Measurements from ENCODE around the gene ADGRB3.
"Not testable (repeated sequence)": the region's sequence is repeated elsewhere in the genome, so short reads cannot be mapped to it uniquely, and the experiment has no call there.

The ADGRB3 gene

DNA sequence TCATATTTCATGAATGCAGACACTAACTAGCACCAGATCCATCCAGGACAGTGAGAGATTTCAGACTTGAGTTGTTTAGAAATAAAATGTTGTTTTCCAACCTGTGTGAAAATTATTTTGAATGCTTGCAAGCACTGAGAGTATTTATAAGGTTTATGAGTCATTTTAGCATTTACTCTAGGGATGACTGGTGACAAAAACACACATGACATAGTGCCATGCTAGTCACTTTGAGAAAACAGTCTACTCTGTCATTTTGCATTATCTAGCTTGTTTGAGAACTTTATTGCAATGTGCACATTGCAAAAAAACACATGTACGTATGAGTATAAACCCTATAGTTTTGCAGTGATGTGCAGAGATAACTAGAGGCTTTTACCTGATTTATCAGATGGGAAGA is 705.1 kb downstream of the ADGRB3 start:
- DNase-seq (ENCODE audit: low read depth): no peak

DNA sequence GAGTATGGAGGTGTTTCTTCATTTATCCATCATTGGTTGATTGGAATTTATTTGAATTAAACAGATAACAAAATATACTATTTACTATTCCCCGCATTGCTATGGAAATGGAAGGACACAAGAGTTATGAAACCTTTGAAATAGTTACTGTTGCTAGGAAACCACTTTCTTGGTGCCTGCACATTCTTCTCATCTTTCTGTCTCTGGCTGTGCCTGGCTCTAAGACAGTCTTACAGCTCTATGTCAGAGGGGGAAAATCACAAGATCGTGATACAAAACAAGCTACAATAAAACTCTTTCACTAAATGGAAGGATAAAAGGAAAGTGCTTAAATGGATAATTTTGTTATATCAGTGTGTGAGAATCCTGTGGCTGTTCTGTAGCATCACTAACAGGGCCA is 708.8 kb downstream of the ADGRB3 start:
- DNase-seq (ENCODE audit: low read depth): no peak

DNA sequence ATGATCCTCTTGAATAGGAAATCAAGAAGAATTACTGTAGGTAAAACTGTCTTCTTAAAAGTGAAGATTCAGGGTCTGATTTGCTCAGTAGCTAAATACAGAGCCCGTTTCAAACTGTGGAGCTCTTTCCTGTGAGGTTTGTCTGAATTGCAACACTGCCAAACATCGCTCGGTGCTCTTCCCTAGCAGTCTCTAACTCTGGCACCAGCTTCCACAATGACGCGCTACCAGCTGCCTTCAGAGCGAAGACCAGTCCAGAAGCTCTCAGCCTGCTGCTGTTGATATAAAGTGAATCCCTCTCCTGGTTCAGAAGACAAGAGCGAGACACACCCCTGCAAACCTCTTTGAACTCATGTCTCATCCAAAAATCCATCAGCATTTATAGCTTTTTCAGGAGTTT is 714.7 kb downstream of the ADGRB3 start:
- DNase-seq (ENCODE audit: low read depth): no peak

DNA sequence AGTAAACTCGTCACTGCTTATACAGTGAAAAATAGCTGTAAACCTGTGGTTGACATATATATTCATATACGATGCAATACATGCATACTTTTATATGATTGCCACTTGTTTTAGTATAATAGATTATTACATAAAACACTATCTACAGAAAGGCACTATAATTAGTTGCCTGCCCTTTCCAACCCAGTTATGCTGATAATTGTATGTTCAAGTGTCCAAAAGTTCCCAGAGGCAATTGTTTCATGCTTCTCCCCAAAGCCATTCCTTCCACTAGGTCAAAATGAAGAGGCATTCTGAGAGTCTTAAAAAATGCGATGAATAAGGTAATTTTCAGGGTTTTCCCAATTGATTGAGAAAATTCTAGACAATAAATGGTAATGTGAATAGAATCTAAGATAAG is 727.1 kb downstream of the ADGRB3 start:
- DNase-seq (ENCODE audit: low read depth): no peak

DNA sequence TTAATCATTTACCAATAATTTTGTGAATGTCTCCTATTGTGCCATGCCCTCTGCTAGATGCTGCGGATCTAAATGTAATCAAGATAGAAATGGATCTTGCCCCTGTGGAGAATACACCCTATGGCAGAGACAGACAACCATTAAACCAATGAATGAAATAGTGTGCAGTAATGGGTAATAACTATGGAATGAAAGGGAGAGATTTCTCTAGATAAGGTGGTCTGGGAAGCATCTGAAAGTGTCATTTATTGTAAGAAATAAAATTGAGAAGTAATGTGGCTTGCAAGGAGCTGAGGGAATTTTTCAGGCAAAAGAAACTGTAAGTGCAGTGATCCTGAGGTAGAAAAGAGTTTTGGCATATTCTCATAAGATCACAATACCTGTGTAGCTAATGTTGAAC is 731.7 kb downstream of the ADGRB3 start:
- no peak for DNase-seq (ENCODE audit: low read depth)

DNA sequence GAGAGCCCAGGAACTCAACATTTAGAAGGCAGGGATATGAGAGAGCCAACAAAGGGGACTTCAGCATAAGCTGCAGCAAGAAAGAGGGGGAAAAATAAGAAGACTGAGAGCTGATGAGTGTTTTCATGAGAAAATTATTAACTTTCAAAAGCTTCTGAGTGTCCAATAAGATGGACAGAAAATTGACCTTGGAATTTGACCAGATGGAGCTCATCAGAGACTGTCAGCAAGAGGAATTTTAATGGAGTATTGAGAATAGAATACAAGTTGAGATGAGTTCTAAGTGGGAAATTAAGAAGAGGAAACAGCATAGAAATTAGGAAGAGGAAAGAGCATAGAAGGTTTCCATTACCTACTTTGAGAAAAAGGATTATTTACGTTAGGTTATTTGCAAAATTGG is 733.5 kb downstream of the ADGRB3 start:
- DNase-seq (ENCODE audit: low read depth): no peak

DNA sequence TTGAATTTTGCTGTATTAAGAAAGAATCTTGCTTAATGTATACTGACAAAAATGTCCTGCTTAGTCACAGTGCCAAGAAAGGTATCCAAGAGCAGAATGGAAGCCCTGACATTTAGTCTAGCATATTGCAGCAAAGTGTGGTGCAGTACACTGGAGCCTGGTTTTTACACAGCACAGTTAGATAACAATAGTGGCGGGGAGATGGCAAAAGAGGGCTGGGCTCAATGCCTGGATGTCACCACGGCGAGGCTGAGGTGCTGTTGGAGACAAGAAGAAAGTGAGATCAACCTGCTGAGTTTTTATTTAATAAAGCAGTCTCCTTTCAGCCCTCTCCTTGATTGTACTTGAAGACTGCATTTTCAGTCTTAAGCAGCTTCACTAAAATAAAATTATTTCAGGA is 735.7 kb downstream of the ADGRB3 start:
- no peak for DNase-seq (ENCODE audit: low read depth)

DNA sequence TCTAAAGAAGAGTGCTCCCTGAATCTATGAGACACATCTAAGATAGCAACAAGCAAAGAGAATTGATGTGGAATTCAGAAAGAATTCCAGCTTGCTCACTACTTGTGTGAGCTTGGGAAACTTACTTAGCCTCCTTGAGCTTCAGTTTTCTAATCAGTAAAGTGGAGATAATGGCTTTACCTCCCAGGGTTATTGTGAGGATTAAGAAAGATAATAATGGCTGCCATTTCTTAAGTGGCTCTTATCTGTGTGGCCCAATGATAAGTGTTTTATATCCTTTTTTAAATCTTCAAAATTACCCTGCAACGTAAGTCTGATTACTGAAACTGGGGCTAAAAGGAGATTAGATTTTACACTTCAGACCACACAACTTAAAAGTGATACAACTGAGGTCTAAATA is 743.2 kb downstream of the ADGRB3 start:
- no peak for DNase-seq (ENCODE audit: low read depth)

DNA sequence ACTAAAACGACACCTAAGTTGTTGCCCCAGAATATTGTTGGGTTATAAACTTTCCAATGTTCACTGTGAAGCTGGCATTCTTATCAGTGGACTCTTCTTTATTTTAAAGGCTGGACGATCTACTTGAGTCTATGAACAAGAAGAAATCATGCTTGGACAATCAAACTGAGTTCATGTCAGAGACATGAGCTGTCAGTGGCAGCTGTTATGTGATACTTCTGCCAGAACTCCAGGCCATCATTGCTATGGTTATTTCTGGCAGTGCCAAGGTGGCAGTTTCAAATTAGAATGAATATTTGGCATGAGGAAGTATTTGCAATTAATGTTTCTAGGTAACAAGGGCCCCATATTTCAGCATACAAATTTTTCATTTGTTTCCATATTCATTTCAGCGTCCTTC is 744.4 kb downstream of the ADGRB3 start:
- no peak for DNase-seq (ENCODE audit: low read depth)

DNA sequence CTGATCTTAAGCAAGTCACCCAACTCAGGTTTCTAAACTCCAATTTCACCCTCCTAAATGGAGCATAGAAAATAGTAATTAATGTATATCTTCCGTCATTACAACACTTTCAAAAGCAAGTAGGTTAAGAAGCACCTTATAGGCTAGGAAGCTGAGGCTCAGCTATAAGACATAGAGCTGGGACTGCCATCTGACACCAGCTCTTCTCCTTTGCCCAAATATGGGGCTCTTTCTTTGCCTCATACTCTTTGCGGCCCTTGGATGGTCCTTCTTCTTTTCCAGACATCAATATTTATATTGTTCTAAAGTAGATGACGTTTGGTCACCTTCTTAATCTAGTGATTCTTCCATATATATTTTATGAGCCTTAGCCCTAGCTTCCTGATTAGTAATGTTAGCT is 748.5 kb downstream of the ADGRB3 start:
- DNase-seq (ENCODE audit: low read depth): no peak

DNA sequence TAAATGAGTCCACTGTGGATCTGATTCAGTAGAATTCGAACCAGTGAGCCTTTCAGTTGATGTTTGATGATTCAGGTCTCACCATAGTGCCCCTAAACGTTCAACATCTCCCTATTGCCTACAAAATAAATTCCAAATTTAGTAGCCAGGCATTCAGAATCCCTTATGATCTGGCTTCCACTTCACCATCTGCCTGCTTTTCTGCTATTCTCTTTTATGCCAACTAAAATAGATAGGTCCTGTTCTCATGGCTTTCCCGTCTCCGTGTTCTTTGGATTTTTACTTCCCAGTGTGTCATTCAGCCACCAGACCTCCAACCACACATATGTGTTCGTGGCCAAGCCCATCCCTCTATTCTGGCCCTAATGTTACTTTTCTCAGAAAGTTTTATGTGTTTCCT is 751.3 kb downstream of the ADGRB3 start:
- DNase-seq (ENCODE audit: low read depth): no peak

DNA sequence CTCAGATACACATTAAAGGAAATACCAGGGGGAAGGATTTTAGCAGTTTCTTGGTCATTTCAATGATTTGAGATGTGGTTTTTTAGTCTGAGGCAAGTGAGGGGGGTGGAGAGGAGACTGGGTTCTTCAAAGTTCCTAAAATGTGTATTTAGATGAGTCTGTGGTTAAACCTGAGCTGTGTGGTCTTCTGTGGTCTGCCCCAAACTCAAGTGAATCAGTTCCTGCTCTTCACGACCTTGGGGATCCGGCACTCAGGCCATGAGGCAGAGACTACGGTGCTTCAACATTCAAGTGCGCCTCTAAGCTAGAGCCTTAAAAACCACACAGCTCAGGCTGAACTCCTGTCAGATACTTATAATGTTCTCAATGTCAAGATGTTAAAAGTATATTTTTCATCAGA is 755.0 kb downstream of the ADGRB3 start:
- DNase-seq (ENCODE audit: low read depth): no peak

DNA sequence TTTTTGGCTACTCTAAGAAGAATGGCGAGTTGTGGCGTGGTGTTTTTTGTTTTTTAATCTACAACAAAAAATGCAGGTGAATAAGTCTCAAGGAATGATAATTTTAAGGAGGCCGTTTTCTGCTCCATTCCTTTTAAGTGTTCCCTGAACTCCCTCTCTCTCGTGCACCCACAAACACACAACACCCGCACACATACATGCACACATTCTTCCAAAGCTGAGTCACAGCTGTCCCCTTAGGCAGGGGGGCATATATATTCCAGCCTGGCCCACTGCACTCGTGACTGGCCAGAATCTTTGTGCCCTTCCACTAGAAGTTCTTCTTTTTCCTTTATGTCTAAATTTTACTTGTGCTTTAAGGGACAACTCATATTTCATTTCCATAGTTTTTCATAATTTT is 756.0 kb downstream of the ADGRB3 start:
- DNase-seq (ENCODE audit: low read depth): no peak

DNA sequence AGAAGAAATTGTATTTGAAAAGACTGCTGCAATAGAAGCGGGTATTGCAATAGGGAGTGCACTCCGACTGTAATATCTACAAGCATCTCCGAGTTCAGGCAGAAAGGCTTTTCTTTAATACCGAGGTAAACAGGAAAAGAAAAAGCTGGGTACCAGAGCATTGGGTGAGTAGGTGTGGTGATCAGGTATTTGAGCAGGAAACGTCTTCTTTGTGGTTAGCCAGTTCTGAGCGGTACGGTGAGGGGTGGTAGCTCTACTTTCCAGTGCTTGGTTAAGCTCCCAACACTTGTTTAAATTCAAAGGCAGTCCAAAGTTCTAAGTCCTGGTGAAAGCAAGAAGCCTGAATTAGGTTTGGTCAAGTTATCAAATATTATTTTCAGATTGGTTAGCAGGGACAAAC is 757.7 kb downstream of the ADGRB3 start:
- no peak for DNase-seq (ENCODE audit: low read depth)

DNA sequence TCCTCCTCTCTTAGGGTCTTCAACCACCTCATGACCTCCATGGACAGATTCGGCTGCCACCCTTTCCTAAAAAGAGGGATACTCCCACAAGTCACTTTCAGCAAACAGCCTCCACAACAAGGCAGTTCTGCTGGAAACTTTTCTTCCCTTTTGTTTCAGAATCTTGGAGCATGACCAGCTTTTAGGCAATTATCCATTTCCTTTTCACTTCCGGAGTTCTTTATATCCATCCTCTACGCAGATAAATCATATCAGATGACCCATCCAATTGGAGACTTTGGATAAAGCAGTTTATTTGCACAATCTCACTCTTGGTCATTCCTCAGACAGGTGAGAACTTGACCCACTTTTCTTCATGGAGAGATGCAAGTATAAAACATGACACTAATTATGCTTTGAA is 763.2 kb downstream of the ADGRB3 start:
- no peak for DNase-seq (ENCODE audit: low read depth)

DNA sequence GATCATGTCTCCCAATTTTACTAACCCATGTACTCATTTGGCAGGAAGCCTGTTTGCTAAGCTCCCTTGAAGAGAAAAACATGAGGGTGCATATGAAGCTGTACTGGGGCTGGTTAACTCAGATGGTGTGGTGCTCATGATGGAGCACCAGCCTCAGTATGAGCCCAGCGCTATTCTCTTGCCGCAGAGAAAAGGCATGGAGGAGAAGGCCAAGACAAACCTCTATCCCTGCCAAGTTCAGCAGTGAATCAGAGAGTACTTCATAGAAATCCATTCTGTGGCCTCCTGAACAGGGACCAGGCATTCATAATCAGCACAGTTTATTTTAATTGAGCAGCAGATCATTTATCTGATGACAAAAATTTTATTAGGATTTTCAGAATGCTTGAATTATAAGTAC is 763.6 kb downstream of the ADGRB3 start:
- no peak for DNase-seq (ENCODE audit: low read depth)

DNA sequence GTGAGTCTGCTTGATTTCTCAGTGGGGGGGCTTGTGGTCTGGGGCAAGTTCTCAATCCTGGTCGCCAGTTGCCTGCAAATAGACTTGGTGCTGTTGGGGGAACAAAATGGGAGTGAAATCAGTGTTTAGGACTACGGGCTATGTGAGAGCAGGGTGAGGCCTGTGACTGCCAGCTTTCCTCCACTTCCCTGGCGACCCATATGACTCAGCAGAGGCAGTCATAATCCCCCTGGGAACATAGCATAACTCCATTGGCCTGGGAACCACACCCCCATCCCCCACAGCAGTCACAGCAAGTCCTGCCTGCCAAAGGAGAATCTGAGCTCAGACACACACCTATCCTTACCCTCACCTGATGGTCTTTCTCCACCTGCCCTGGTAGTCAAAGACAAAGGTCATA is 773.8 kb downstream of the ADGRB3 start:
- no peak for DNase-seq (ENCODE audit: low read depth)

DNA sequence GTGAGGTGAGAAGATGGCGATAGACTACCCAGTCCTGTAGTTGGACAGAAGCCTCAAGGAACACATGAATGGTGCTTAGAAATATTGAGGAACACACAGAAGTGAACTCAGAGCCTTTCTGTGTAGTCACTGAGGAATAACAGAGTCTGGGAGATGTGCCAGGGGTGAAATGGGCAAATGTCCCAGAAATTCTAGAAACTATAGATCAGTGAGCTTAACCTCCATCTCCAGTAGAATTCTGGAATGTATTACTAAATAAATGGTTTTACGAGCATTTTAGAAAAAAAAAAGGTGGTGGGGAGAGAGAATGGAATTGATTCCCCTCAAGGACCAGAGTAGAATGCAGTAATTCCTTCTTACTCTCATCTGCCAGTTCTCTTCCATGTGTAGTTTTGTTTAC is 781.7 kb downstream of the ADGRB3 start:
- DNase-seq (ENCODE audit: low read depth): no peak

DNA sequence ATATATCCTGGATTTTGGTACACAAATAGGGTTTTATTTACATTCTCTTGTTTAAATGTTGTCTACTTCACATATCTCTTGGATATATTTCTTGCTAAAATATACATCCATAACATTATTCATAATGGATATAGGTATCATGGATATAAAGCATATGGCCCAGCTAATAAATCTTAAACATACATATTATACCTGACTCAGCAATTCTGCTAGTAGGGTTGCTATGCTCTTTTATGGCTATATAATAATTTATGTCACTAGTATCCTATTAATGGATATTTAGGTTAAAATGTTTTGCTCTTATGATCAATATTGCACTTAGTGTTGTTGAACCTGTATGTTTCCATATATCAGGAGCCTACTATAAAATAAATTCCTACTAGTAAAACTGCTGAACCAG is 786.2 kb downstream of the ADGRB3 start:
- DNase-seq (ENCODE audit: low read depth): no peak

DNA sequence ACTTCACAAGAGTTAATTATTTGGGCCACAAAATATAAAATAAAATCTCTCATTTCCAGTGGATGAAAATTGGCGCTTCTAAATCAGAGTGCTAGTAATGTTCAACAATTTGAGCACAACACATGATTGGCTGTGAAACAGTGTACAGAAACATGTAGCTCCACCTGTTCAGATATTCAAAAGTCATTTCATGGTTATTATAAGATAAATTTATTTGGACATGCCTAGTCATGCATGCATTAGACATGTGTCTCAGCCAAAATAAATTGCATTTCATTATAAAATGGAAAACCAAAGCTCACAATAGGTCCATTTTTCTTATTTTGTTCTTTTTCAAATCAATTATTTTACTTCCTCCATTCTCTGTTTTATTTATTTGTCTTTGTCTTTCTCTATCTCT is 786.9 kb downstream of the ADGRB3 start:
- no peak for DNase-seq (ENCODE audit: low read depth)

DNA sequence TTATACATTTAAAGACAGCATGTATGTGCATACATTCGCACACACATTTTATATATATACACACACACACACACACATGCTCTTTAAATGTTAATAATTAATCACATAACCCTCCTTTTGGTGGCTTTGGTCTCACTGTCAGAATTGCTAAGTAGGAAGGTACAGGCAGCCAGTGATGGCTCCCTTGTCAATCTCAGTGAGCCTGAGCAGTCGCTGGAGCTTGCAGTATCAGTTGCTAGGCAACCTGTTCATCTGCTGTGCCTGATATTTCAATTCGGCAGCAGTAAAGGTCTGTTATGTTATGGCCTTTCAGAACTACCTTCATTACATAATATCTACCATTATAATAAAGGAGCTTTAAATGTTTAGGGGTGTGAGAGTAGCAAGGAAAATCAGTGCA is 787.4 kb downstream of the ADGRB3 start:
- no peak for DNase-seq (ENCODE audit: low read depth)

DNA sequence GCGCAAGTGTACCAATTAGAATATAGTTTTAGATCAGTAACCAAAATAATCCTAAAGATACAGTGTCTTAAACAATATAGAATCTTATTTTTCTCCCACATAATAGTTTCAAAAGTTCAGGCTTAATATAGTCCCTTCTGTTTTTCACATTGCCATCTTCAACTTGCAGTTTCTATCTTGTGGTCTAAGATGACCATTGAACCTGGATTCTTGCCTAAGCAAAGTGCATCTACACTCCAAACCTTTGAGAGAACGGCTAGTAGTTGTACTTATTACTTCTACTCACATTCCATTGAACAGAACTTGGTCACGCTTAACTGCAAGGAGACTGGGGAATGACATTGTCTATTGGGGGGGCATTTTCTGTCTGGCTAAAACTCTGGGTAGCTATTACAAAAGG is 788.7 kb downstream of the ADGRB3 start:
- no peak for DNase-seq (ENCODE audit: low read depth)

DNA sequence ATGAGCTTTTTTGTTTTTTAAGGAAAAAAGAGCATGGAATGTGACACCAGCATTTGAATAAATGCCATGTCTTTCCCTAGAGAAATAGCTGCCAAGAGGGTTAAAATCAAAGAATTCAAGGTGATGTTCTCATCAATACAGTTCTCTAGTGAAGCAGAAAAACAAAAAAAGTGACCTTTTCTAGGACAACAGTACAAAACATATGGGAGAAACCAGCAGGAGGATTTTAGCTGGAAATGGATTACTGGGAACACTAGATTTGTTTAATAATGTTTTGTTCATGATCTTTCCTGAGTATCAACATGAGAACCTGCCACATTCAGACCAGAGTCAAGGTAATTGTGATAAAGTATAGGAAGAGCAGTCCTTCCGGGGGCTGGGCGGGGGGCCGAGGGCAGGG is 789.5 kb downstream of the ADGRB3 start:
- no peak for DNase-seq (ENCODE audit: low read depth)

DNA sequence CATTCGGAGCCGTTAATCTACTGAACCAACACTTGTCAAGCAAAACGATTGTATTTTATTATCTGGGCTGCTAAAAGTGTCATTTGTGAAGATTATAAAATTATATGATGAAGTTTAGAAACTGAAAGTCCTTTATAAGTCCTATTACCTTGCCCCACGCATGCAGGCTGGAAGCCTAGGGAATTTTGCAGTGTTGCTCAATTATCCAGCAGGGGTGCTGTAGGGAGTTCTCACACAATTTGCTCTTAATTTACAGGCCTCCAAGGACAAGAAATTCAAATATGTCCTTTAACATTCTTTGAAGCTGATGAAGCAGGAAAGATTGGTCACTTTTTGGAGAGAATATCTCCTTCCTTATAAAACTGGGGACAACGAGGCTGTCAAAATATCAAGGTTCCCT is 792.8 kb downstream of the ADGRB3 start:
- DNase-seq (ENCODE audit: low read depth): no peak

DNA sequence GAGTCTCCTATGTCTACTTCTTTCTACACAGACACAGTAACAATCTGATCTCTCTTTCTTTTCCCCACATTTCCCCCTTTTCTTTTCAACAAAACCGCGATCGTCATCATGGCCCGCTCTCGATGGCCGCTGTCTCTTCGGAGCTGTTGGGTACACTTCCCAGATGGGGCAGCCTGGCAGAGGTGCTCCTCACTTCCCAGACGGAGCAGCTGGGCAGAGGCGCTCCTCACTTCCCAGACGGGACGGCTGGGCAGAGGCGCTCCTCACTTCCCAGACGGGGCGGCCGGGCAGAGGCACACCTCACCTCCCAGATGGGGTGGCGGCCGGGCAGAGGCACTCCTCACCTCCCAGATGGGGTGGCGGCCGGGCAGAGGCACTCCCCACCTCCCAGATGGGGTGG is 797.1 kb downstream of the ADGRB3 start:
- DNase-seq (ENCODE audit: low read depth): not testable (repeated sequence)

Data from stimulated activated CD8-positive, alpha-beta memory T cell treated with anti-CD3 and anti-CD28 coated beads, Interleukin-12 subunit alpha, Interleukin-12 subunit beta, amount 100 ng/mL, for 4 hours (primary cell).